ENCODE measurements around the gene QRSL1. TPM values are rescaled to one million over a fixed set of nuclear protein-coding genes. Genes with fewer than 3 reads are reported as not detected.
A peak's percentile ranks its signal among the peaks of the same experiment; 100 is the strongest.

The QRSL1 gene
- total RNA-seq, 2 experiments from 2014 or later = 63.9 to 71.8 TPM

- Histone ChIP-seq H3K79me2 (ENCODE audit: insufficient read depth, low read depth, low read length) (peaks cover 48% of the 10 kb centered on the region; the same call in 1 of the 2 replicates), H4K20me1 (ENCODE audit: insufficient read depth, low read length) (no peaks in the 10 kb centered on the region), H3K9me3 (ENCODE audit: low read length) (no peaks in the 10 kb centered on the region; the same call in 1 of the 2 replicates), H3K4me1 (ENCODE audit: insufficient read depth, low read length, poor library complexity, severe bottlenecking) (peaks cover 88% of the 10 kb centered on the region), H2AFZ (ENCODE audit: low read length) (no peak overlapping the region), H3K4me3 (ENCODE audit: low read depth, low read length, poor library complexity, severe bottlenecking) (no peak overlapping the region), H3K4me2 (ENCODE audit: low read length) (no peak overlapping the region), H3K9me2 (ENCODE audit: insufficient read depth, low read length) (no peaks in the 10 kb centered on the region; the same call in 1 of the 2 replicates), H3K27ac (ENCODE audit: low read depth, low read length, poor library complexity, severe bottlenecking) (peak overlapping the region; percentile 85), H3K36me3 (ENCODE audit: insufficient read depth, low read length) (peaks cover 92% of the 10 kb centered on the region)
- no peak for TF ChIP-seq EZH2phosphoT487 (IDR thresholded peaks at IDR 0.05; ENCODE audit: borderline replicate concordance, low read depth, low read length)
- TF ChIP-seq CTCF (conservative IDR thresholded peaks at IDR 0.05; ENCODE audit: low read length) = no peak
- POLR2A ChIA-PET = interaction anchor here (1.1 to 14.6 kb wide), 5 partner anchors 9 to 364 kb away, joined by 3 to 295 read pairs (median 5); partner anchors contain the start of genes QRSL1 and RTN4IP1
- intact Hi-C loops (cut with micrococcal nuclease; ENCODE audit: unreplicated experiment) = loop anchor here (5.0 kb wide), 1 partner anchor 54 kb away; no protein-coding TSS in a partner anchor
- no peak for DNase-seq (ENCODE audit: low spot score)
- no TSS peak for BruUV-seq (replicated peaks)
- CTCF ChIA-PET (ENCODE audit: unreplicated experiment) = no interaction called here
These were observed 16.5 kb upstream of the QRSL1 start for GRCh38 chr6:106612671-106613416.

GRCh38 chr6:106613590-106613989, 15.8 kb upstream of the QRSL1 start:
- no peaks in the 10 kb centered on the region for H4K20me1 ChIP-seq (ENCODE audit: insufficient read depth, low read length)
- no TSS peak for BruUV-seq (replicated peaks)
- POLR2A ChIA-PET = interaction anchor here (1.1 to 14.6 kb wide), 6 partner anchors 9 to 363 kb away, joined by 3 to 295 read pairs (median 4); partner anchors contain the start of genes QRSL1 and RTN4IP1
- intact Hi-C loops (cut with micrococcal nuclease; ENCODE audit: unreplicated experiment) = loop anchor here (5.0 kb wide), 1 partner anchor 54 kb away; no protein-coding TSS in a partner anchor
- no peak overlapping the region; the same call in 1 of the 2 replicates for H2AFZ ChIP-seq (ENCODE audit: low read length)
- no peaks in the 10 kb centered on the region for H3K9me3 ChIP-seq (ENCODE audit: low read length)
- peak overlapping the region; percentile 75 for H3K4me2 ChIP-seq (ENCODE audit: low read length)
- peak overlapping the region; percentile 85 for H3K27ac ChIP-seq (ENCODE audit: low read depth, low read length, poor library complexity, severe bottlenecking)
- peaks cover 48% of the 10 kb centered on the region; the same call in 1 of the 2 replicates for H3K79me2 ChIP-seq (ENCODE audit: insufficient read depth, low read depth, low read length)
- H3K4me1 ChIP-seq (ENCODE audit: insufficient read depth, low read length, poor library complexity, severe bottlenecking) = peaks cover 88% of the 10 kb centered on the region
- DNase-seq (ENCODE audit: low spot score) = no peak
- CTCF ChIA-PET (ENCODE audit: unreplicated experiment) = no interaction called here
- TF ChIP-seq EZH2phosphoT487 (IDR thresholded peaks at IDR 0.05; ENCODE audit: borderline replicate concordance, low read depth, low read length) (no peak), CTCF (conservative IDR thresholded peaks at IDR 0.05; ENCODE audit: low read length) (no peak)
- peaks cover 92% of the 10 kb centered on the region for H3K36me3 ChIP-seq (ENCODE audit: insufficient read depth, low read length)
- H3K4me3 ChIP-seq (ENCODE audit: low read depth, low read length, poor library complexity, severe bottlenecking) = peak overlapping the region; percentile 47
- H3K9me2 ChIP-seq (ENCODE audit: insufficient read depth, low read length) = no peaks in the 10 kb centered on the region; the same call in 1 of the 2 replicates

Data from OCI-LY7 (cell line).